Subcutaneous adipose tissue (tissue), 4 donors: ENCODE measurements around the gene GRK6. TPM values are rescaled to one million over a fixed set of nuclear protein-coding genes. Genes with fewer than 3 reads are reported as not detected.

Experiments
- CTCF ChIP-seq: fragments of 450-650 bp; IDR thresholded peaks from one replicate; pipeline ENCODE4 v1.5.1; 2016; ENCODE audit warnings: low read depth, mild to moderate bottlenecking, control low read depth, antibody characterized with exemption, moderate library complexity
- total RNA-seq, 4 donors: library from RNA; depleted of rRNA; stranded (reverse); fragments of >200 nt; gene quantifications; one replicate each; pipeline ENCODE4 v1.1.0, GENCODE V29; 2016

The GRK6 gene
- total RNA-seq, 4 donors from 2014 or later: 9.3 to 22.6 (median 19.7) TPM

DNA sequence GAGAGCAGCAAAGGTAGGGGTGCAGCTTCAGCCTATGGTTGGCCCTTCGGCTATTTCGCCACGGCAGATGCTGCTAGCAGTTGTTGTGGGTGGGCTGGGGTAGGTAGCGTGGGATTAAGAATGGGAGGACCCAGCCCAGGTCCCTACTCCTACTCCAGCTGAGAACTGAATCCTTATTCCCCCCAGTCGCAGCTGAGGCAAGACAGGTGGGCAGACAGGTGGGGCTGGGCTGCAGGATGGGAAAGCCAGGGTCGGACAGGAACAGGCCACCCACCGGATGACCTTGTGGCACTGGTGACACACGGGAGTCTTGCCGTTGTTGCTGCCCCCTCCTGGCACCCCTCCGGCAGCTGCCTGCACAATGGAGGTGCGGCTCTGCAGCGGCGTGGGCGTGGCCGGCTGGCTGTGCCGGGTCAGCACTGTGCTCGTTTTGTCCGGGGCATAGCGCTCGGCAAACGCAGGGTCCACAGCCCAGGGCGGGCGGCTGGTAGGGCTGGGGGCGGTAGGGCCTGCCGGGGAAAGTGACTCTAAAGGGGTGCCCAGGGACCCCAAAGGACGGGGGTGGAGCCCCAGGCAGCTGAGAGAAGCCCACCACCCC, 62.7 kb downstream of the GRK6 start:
- TF ChIP-seq CTCF: no peak

DNA sequence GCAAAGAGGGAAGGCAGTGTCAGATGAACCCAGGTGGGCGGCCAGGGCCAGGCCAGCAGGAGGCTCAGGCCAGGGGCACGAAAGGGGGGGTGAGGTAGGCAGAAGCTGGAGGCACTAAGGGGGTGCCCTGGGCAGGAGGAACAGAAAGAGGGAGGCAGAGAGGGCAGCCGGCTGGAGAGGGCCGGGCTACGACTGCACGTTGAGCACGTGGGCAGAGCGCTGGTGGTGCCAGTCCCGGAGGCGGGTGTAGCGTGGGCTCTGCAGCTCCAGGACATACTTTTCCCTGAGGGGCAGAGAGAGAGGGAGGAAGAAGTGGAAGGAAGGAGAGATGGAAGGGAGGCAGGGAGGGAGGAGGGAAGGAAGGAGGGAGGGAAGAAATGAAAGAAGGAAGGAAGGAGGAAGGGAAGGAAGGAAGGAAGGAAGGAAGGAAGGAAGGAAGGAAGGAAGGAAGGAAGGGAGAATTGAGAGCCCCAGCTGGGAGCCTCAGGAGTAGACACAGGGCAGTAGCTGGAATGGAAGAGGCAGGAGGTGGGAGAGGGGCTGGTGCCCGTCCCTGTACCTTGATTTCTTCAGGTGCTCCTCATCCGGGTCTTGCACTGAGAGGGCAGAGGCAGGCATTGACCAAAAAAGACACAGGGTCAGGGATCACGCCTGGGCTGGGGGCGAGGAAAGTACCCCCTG, 64.0 kb downstream of the GRK6 start:
- TF ChIP-seq CTCF: no peak

GRCh38 chr5:177490992-177491391, 64.5 kb downstream of the GRK6 start:
- no peak for TF ChIP-seq CTCF

GRCh38 chr5:177491429-177491945, 65.0 kb downstream of the GRK6 start:
- TF ChIP-seq CTCF: no peak

GRCh38 chr5:177491983-177492746, 65.7 kb downstream of the GRK6 start:
- no peak for TF ChIP-seq CTCF

Other genes starting within 250 kb of the GRK6 start
- gene RAB24, start 123.0 kb upstream of the GRK6 start, total RNA-seq: 10 to 100 TPM; 19.4 to 35.6 (median 26.3) TPM
- gene PRELID1, start 122.9 kb upstream of the GRK6 start, total RNA-seq: 10 to 100 TPM; 55.1 to 58.6 (median 56.7) TPM
- gene MXD3, start 114.8 kb upstream of the GRK6 start, total RNA-seq: 10 to 100 TPM in 1 of 4 donors, 1 to 10 TPM in 2, under 1 TPM in 1; 0.82 to 13.0 (median 6.7) TPM
- 100 to 1,000 TPM in 3 of 4 donors, 10 to 100 TPM in 1; 93.6 to 158 (median 129) TPM for gene LMAN2, start 75.0 kb upstream of the GRK6 start, total RNA-seq
- gene RGS14, start 68.8 kb upstream of the GRK6 start, total RNA-seq: 10 to 100 TPM in 1 of 4 donors, 1 to 10 TPM in 3; 7.0 to 16.4 (median 7.5) TPM
- gene SLC34A1, start 42.2 kb upstream of the GRK6 start, total RNA-seq: not detected
- gene PFN3, start 26.0 kb upstream of the GRK6 start, total RNA-seq: not detected
- 1 to 10 TPM in 1 of 4 donors, under 1 TPM in 2, not detected in 1; 0.51 to 2.0 (median 0.98) TPM for gene F12, start 17.1 kb upstream of the GRK6 start, total RNA-seq
- gene PRR7, start 20.1 kb downstream of the GRK6 start, total RNA-seq: 1 to 10 TPM in 2 of 4 donors, under 1 TPM in 2; 0.44 to 1.4 (median 0.90) TPM
- gene DBN1, start 47.0 kb downstream of the GRK6 start, total RNA-seq: 10 to 100 TPM; 25.2 to 50.9 (median 37.6) TPM
- gene PDLIM7, start 70.9 kb downstream of the GRK6 start, total RNA-seq: 10 to 100 TPM; 11.2 to 43.1 (median 16.6) TPM
- 10 to 100 TPM in 3 of 4 donors, 1 to 10 TPM in 1; 8.5 to 20.6 (median 11.0) TPM for gene DOK3, start 83.2 kb downstream of the GRK6 start, total RNA-seq
- gene DDX41, start 90.3 kb downstream of the GRK6 start, total RNA-seq: 10 to 100 TPM; 63.0 to 70.4 (median 64.8) TPM
- gene FAM193B, start 127.9 kb downstream of the GRK6 start, total RNA-seq: 10 to 100 TPM; 25.8 to 95.5 (median 35.5) TPM
- 100 to 1,000 TPM in 1 of 4 donors, 10 to 100 TPM in 3; 51.1 to 102 (median 73.6) TPM for gene TMED9, start 165.5 kb downstream of the GRK6 start, total RNA-seq
- 10 to 100 TPM; 16.1 to 35.2 (median 20.8) TPM for gene B4GALT7, start 173.5 kb downstream of the GRK6 start, total RNA-seq